ENCODE data around the gene ARV1.

- TF ChIP-seq REST (IDR thresholded peaks at IDR 0.05; ENCODE audit: low read depth) (no peak), TEAD4 (IDR thresholded peaks at IDR 0.05) (no peak), YY1 (IDR thresholded peaks at IDR 0.05; ENCODE audit: low read depth) (no peak), NFIC (IDR thresholded peaks at IDR 0.05) (no peak), RAD21 (IDR thresholded peaks at IDR 0.05; ENCODE audit: low read depth) (no peak), EP300 (IDR thresholded peaks at IDR 0.05; ENCODE audit: borderline replicate concordance) (no peak), TCF12 (IDR thresholded peaks at IDR 0.05; ENCODE audit: low read depth) (no peak)
Measured at GRCh38 chr1:230940848-230941247, 38.0 kb upstream of the ARV1 start.
